GM23338 (cell line): Measurements from ENCODE around the gene TNS3. TPM values are rescaled to one million over a fixed set of nuclear protein-coding genes. Genes with fewer than 3 reads are reported as not detected.

ENCODE experiments used
- ATAC-seq: fragments of 200-7000 bp; cut with Tn5 transposase; 3 replicates; pipeline ENCODE4 v1.9.1; 2020
- DNase-seq: peaks from one replicate; pipeline ENCODE4 v3.0.0-alpha.2; 2015; ENCODE audit warnings: low spot score
- H2AFZ ChIP-seq: fragments of 200-600 bp; sonication (generic); 2 replicates; pipeline ENCODE4 v1.8.0; 2016; ENCODE audit warnings: antibody characterized with exemption, mild to moderate bottlenecking, moderate library complexity
- H3F3A ChIP-seq: fragments of 200-600 bp; sonication (generic); replicated peaks from 2 replicates; pipeline ENCODE4 v1.8.0; 2017; ENCODE audit warnings: antibody characterized with exemption, mixed run types, low read depth
- H3K27ac ChIP-seq: fragments of 200-600 bp; sonication (generic); 2 replicates; pipeline ENCODE4 v1.6.1; 2016; ENCODE audit warnings: low read depth
- H3K27me3 ChIP-seq: fragments of 200-600 bp; sonication (generic); 2 replicates; pipeline ENCODE4 v1.8.0; 2016; ENCODE audit warnings: mild to moderate bottlenecking, mixed run types, moderate library complexity; ENCODE audit not compliant: insufficient read depth
- H3K36me3 ChIP-seq: fragments of 200-600 bp; sonication (generic); 2 replicates; pipeline ENCODE4 v1.8.0; 2016; ENCODE audit warnings: mild to moderate bottlenecking; ENCODE audit not compliant: insufficient read depth
- H3K4me1 ChIP-seq: fragments of 200-600 bp; sonication (generic); 2 replicates; pipeline ENCODE4 v1.8.0; 2016; ENCODE audit warnings: mild to moderate bottlenecking, moderate library complexity; ENCODE audit not compliant: insufficient read depth
- H3K4me2 ChIP-seq: fragments of 200-600 bp; sonication (generic); 2 replicates; pipeline ENCODE4 v1.7.1; 2017; ENCODE audit warnings: mixed run types
- H3K4me3 ChIP-seq: fragments of 200-600 bp; sonication (generic); 2 replicates; pipeline ENCODE4 v1.6.1; 2016; ENCODE audit warnings: mixed run types
- H3K79me2 ChIP-seq: fragments of 200-600 bp; sonication (generic); replicated peaks from 2 replicates; pipeline ENCODE4 v1.8.0; 2017; ENCODE audit warnings: mild to moderate bottlenecking; ENCODE audit not compliant: insufficient read depth
- H3K9me2 ChIP-seq: fragments of 200-600 bp; sonication (generic); 2 replicates; pipeline ENCODE4 v1.8.0; 2017; ENCODE audit not compliant: insufficient read depth
- H4K20me1 ChIP-seq: fragments of 200-600 bp; sonication (generic); replicated peaks from 2 replicates; pipeline ENCODE4 v1.8.0; 2017; ENCODE audit warnings: mild to moderate bottlenecking; ENCODE audit not compliant: insufficient read depth
- H3K27ac Mint-ChIP-seq: 2 replicates; pipeline ENCODE4 v1.8.0; 2020; ENCODE audit warnings: inconsistent platforms, mild to moderate bottlenecking, moderate library complexity, mixed read lengths
- H3K27me3 Mint-ChIP-seq: 3 replicates; pipeline ENCODE4 v1.8.0; 2022; ENCODE audit warnings: low read depth, mild to moderate bottlenecking, moderate library complexity, mixed read lengths, inconsistent platforms; ENCODE audit not compliant: insufficient read depth, poor library complexity
- H3K36me3 Mint-ChIP-seq: 3 replicates; pipeline ENCODE4 v1.8.0; 2021; ENCODE audit warnings: low read depth, mild to moderate bottlenecking, inconsistent platforms, moderate library complexity, mixed read lengths
- H3K4me1 Mint-ChIP-seq: 3 replicates; pipeline ENCODE4 v1.8.0; 2020; ENCODE audit warnings: mild to moderate bottlenecking, inconsistent platforms, mixed read lengths
- H3K4me3 Mint-ChIP-seq: 3 replicates; pipeline ENCODE4 v1.8.0; 2021; ENCODE audit warnings: moderate library complexity, mild to moderate bottlenecking, inconsistent platforms, mixed read lengths
- H3K9me3 Mint-ChIP-seq: 3 replicates; pipeline ENCODE4 v1.8.0; 2020; ENCODE audit warnings: moderate library complexity, mild to moderate bottlenecking, inconsistent platforms, mixed read lengths
- CREB1 ChIP-seq: fragments of 250-450 bp; sonication (Bioruptor Pico); IDR thresholded peaks from 2 replicates; pipeline ENCODE4 v1.5.0; 2020; ENCODE audit warnings: low read depth, mild to moderate bottlenecking, moderate library complexity
- EZH2 ChIP-seq: fragments of 200-600 bp; sonication (generic); IDR thresholded peaks from one replicate; pipeline ENCODE4 v1.8.0; 2017; ENCODE audit warnings: antibody characterized with exemption, mild to moderate bottlenecking, low read depth; ENCODE audit not compliant: unreplicated experiment
- EZH2phosphoT487 ChIP-seq: fragments of 200-600 bp; sonication (generic); IDR thresholded peaks from one replicate; pipeline ENCODE4 v1.8.1; 2018; ENCODE audit warnings: antibody characterized with exemption; ENCODE audit not compliant: unreplicated experiment
- JUNB ChIP-seq: IDR thresholded peaks from one replicate; pipeline ENCODE4 v1.6.1; 2016; ENCODE audit warnings: antibody characterized with exemption; ENCODE audit not compliant: unreplicated experiment
- NANOG ChIP-seq: IDR thresholded peaks from 2 replicates; pipeline ENCODE4 v1.6.1; 2016; ENCODE audit warnings: antibody characterized with exemption, borderline replicate concordance
- POLR2AphosphoS5 ChIP-seq: IDR thresholded peaks from 2 replicates; pipeline ENCODE4 v1.6.1; 2016; ENCODE audit warnings: antibody characterized with exemption, low read depth
- STAT1 ChIP-seq: IDR thresholded peaks from one replicate; pipeline ENCODE4 v1.6.1; 2016; ENCODE audit warnings: antibody characterized with exemption; ENCODE audit not compliant: unreplicated experiment
- ZNF114 ChIP-seq: fragments of 250-450 bp; sonication (Bioruptor Pico); IDR thresholded peaks from 2 replicates; pipeline ENCODE4 v1.5.0; 2020; ENCODE audit warnings: mild to moderate bottlenecking, moderate library complexity
- ZNF331 ChIP-seq: fragments of 250-450 bp; sonication (Bioruptor Pico); IDR thresholded peaks from 2 replicates; pipeline ENCODE4 v1.5.0; 2020; ENCODE audit warnings: low read depth, mild to moderate bottlenecking, moderate library complexity
- polyA plus RNA-seq: library from polyadenylated mRNA; unstranded; fragments of >200 nt; fragmentation: Nextera tagmentation; extraction: Ambion mirVana; gene quantifications from 2 replicates; pipeline ENCODE4 v1.2.1, GENCODE V29; 2016
- total RNA-seq: library from RNA; depleted of rRNA; stranded (reverse); fragments of >200 nt; shearing (Covaris generic); gene quantifications from 2 replicates; pipeline ENCODE4 v1.2.3, GENCODE V29; 2014
- TF ChIP-seq, protein P1 (sequence below): fragments of 250-450 bp; sonication (Bioruptor Pico); IDR thresholded peaks from 2 replicates; pipeline ENCODE4 v1.5.0; 2020; ENCODE audit warnings: mild to moderate bottlenecking, moderate library complexity
- TF ChIP-seq, protein P2 (sequence below), 2 experiments: fragments of 200-600 bp in 1 of 2; sonication (generic) in 1 of 2; conservative IDR thresholded peaks; 2 replicates each; pipeline versions ENCODE4 v1.5.1 to v1.6.1; 2016 to 2017; ENCODE audit warnings: antibody characterized with exemption in 2 of 2, low read depth in 2 of 2, mild to moderate bottlenecking in 2 of 2, moderate library complexity in 1 of 2
- TF ChIP-seq, protein P3 (sequence below): IDR thresholded peaks from 2 replicates; pipeline ENCODE4 v1.6.1; 2016; ENCODE audit warnings: antibody characterized with exemption
- TF ChIP-seq, protein P4 (sequence below): IDR thresholded peaks from one replicate; pipeline ENCODE4 v1.6.1; 2018; ENCODE audit warnings: antibody characterized with exemption; ENCODE audit not compliant: unreplicated experiment

Gene TNS3
- total and polyA plus RNA-seq, 2 experiments from 2014 or later: 6.2 to 28.7 TPM

DNA sequence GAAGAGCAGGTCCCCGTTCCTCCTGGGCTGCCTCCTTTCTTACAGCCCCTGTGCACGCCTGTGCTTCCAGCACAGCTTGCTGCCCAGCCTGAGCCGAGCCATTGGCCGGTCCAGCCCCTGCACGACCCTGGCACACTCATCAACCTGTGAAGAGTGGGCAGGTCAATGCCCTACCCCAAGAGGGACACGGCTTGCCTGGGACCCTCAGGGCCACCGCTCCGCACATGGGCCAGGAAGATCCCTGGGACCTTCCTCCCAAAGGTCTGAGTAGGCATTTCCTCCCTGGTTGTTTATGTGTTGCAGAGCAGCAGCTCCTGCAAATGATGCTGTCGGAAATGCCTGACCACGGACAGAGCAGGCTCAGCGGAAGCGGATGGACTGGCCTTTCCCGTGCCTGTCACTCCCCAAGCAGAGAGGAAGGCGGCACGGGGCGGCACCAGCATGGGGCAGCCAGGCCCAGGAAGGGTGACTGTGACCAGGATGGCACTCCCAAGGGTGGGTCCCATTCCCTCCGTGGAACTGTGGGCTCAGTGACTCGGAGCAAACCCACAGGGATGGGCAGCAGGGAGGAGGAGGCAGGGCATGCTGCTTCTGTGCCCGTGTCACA, 252.5 kb downstream of the TNS3 start:
- H2AFZ ChIP-seq: no peak overlapping the region
- peaks cover 49% of the 10 kb centered on the region for H3K4me1 ChIP-seq
- Mint-ChIP-seq H3K27me3 (peaks cover 3% of the 10 kb centered on the region), H3K36me3 (no peaks in the 10 kb centered on the region), H3K9me3 (no peaks in the 10 kb centered on the region), H3K27ac (no peak overlapping the region; the same call in 1 of the 2 replicates), H3K4me3 (peak overlapping the region; percentile 72; the same call in 1 of the 3 replicates), H3K4me1 (peaks cover 78% of the 10 kb centered on the region)
- H3K4me3 ChIP-seq: no peak overlapping the region
- no peaks in the 10 kb centered on the region for H3K36me3 ChIP-seq
- H3K9me2 ChIP-seq: no peaks in the 10 kb centered on the region; the same call in 1 of the 2 replicates
- peak overlapping the region; percentile 93 for H3K27ac ChIP-seq
- H4K20me1 ChIP-seq: no peaks in the 10 kb centered on the region
- ATAC-seq (no peak), DNase-seq (no peak)
- TF ChIP-seq, protein P1, sequence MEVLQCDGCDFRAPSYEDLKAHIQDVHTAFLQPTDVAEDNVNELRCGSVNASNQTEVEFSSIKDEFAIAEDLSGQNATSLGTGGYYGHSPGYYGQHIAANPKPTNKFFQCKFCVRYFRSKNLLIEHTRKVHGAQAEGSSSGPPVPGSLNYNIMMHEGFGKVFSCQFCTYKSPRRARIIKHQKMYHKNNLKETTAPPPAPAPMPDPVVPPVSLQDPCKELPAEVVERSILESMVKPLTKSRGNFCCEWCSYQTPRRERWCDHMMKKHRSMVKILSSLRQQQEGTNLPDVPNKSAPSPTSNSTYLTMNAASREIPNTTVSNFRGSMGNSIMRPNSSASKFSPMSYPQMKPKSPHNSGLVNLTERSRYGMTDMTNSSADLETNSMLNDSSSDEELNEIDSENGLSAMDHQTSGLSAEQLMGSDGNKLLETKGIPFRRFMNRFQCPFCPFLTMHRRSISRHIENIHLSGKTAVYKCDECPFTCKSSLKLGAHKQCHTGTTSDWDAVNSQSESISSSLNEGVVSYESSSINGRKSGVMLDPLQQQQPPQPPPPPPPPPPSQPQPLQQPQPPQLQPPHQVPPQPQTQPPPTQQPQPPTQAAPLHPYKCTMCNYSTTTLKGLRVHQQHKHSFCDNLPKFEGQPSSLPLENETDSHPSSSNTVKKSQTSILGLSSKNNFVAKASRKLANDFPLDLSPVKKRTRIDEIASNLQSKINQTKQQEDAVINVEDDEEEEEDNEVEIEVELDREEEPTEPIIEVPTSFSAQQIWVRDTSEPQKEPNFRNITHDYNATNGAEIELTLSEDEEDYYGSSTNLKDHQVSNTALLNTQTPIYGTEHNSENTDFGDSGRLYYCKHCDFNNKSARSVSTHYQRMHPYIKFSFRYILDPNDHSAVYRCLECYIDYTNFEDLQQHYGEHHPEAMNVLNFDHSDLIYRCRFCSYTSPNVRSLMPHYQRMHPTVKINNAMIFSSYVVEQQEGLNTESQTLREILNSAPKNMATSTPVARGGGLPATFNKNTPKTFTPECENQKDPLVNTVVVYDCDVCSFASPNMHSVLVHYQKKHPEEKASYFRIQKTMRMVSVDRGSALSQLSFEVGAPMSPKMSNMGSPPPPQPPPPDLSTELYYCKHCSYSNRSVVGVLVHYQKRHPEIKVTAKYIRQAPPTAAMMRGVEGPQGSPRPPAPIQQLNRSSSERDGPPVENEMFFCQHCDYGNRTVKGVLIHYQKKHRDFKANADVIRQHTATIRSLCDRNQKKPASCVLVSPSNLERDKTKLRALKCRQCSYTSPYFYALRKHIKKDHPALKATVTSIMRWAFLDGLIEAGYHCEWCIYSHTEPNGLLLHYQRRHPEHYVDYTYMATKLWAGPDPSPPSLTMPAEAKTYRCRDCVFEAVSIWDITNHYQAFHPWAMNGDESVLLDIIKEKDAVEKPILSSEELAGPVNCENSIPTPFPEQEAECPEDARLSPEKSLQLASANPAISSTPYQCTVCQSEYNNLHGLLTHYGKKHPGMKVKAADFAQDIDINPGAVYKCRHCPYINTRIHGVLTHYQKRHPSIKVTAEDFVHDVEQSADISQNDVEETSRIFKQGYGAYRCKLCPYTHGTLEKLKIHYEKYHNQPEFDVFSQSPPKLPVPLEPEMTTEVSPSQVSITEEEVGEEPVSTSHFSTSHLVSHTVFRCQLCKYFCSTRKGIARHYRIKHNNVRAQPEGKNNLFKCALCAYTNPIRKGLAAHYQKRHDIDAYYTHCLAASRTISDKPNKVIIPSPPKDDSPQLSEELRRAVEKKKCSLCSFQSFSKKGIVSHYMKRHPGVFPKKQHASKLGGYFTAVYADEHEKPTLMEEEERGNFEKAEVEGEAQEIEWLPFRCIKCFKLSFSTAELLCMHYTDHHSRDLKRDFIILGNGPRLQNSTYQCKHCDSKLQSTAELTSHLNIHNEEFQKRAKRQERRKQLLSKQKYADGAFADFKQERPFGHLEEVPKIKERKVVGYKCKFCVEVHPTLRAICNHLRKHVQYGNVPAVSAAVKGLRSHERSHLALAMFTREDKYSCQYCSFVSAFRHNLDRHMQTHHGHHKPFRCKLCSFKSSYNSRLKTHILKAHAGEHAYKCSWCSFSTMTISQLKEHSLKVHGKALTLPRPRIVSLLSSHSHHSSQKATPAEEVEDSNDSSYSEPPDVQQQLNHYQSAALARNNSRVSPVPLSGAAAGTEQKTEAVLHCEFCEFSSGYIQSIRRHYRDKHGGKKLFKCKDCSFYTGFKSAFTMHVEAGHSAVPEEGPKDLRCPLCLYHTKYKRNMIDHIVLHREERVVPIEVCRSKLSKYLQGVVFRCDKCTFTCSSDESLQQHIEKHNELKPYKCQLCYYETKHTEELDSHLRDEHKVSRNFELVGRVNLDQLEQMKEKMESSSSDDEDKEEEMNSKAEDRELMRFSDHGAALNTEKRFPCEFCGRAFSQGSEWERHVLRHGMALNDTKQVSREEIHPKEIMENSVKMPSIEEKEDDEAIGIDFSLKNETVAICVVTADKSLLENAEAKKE (CRISPR knock-in tag): no peak
- TF ChIP-seq, protein P2, sequence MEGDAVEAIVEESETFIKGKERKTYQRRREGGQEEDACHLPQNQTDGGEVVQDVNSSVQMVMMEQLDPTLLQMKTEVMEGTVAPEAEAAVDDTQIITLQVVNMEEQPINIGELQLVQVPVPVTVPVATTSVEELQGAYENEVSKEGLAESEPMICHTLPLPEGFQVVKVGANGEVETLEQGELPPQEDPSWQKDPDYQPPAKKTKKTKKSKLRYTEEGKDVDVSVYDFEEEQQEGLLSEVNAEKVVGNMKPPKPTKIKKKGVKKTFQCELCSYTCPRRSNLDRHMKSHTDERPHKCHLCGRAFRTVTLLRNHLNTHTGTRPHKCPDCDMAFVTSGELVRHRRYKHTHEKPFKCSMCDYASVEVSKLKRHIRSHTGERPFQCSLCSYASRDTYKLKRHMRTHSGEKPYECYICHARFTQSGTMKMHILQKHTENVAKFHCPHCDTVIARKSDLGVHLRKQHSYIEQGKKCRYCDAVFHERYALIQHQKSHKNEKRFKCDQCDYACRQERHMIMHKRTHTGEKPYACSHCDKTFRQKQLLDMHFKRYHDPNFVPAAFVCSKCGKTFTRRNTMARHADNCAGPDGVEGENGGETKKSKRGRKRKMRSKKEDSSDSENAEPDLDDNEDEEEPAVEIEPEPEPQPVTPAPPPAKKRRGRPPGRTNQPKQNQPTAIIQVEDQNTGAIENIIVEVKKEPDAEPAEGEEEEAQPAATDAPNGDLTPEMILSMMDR (conservative IDR thresholded peaks at IDR 0.05; ENCODE audit: low read depth in 2 of 2): no peak
- no peak for TF ChIP-seq EZH2phosphoT487
- TF ChIP-seq ZNF331: no peak
- no peak for TF ChIP-seq STAT1
- TF ChIP-seq POLR2AphosphoS5: no peak
- no peak for TF ChIP-seq EZH2
- TF ChIP-seq ZNF114 (CRISPR knock-in tag): no peak
- TF ChIP-seq JUNB: no peak
- TF ChIP-seq, protein P3, sequence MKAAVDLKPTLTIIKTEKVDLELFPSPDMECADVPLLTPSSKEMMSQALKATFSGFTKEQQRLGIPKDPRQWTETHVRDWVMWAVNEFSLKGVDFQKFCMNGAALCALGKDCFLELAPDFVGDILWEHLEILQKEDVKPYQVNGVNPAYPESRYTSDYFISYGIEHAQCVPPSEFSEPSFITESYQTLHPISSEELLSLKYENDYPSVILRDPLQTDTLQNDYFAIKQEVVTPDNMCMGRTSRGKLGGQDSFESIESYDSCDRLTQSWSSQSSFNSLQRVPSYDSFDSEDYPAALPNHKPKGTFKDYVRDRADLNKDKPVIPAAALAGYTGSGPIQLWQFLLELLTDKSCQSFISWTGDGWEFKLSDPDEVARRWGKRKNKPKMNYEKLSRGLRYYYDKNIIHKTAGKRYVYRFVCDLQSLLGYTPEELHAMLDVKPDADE: no peak
- no peak for TF ChIP-seq CREB1 (CRISPR knock-in tag)
- TF ChIP-seq NANOG: no peak
- TF ChIP-seq, protein P4, sequence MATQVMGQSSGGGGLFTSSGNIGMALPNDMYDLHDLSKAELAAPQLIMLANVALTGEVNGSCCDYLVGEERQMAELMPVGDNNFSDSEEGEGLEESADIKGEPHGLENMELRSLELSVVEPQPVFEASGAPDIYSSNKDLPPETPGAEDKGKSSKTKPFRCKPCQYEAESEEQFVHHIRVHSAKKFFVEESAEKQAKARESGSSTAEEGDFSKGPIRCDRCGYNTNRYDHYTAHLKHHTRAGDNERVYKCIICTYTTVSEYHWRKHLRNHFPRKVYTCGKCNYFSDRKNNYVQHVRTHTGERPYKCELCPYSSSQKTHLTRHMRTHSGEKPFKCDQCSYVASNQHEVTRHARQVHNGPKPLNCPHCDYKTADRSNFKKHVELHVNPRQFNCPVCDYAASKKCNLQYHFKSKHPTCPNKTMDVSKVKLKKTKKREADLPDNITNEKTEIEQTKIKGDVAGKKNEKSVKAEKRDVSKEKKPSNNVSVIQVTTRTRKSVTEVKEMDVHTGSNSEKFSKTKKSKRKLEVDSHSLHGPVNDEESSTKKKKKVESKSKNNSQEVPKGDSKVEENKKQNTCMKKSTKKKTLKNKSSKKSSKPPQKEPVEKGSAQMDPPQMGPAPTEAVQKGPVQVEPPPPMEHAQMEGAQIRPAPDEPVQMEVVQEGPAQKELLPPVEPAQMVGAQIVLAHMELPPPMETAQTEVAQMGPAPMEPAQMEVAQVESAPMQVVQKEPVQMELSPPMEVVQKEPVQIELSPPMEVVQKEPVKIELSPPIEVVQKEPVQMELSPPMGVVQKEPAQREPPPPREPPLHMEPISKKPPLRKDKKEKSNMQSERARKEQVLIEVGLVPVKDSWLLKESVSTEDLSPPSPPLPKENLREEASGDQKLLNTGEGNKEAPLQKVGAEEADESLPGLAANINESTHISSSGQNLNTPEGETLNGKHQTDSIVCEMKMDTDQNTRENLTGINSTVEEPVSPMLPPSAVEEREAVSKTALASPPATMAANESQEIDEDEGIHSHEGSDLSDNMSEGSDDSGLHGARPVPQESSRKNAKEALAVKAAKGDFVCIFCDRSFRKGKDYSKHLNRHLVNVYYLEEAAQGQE: no peak
- no peak overlapping the region for H3K4me2 ChIP-seq
- no peaks in the 10 kb centered on the region for H3K27me3 ChIP-seq
- 0 out of 2 replicates have a peak, but pooled peaks cover 7% of the 10 kb centered on the region for H3F3A ChIP-seq
- peaks cover 6% of the 10 kb centered on the region; the same call in 1 of the 2 replicates for H3K79me2 ChIP-seq
